Fibroblast of lung (primary cell): ENCODE data around the gene TIMP2. TPM values are rescaled to one million over a fixed set of nuclear protein-coding genes. Genes with fewer than 3 reads are reported as not detected.
A peak's percentile ranks its signal among the peaks of the same experiment; 100 is the strongest.

ENCODE experiments used
- DNase-seq, 2 donors: peaks; one replicate each; pipeline versions ENCODE4 v3.0.0 to v3.0.0-alpha.2; 2010; ENCODE audit warnings: low read depth in 2 of 2
- H2AFZ ChIP-seq: 2 replicates; pipeline ENCODE4 v1.5.1; 2012; ENCODE audit warnings: low read length, control low read depth, inconsistent platforms
- H3K27ac ChIP-seq: 2 replicates; pipeline ENCODE4 v1.5.1; 2011; ENCODE audit warnings: low read length, control low read depth; ENCODE audit not compliant: insufficient read depth
- H3K27me3 ChIP-seq: 2 replicates; pipeline ENCODE4 v1.5.1; 2011; ENCODE audit warnings: mild to moderate bottlenecking, low read length; ENCODE audit not compliant: control insufficient read depth, insufficient read depth
- H3K36me3 ChIP-seq: 2 replicates; pipeline ENCODE4 v1.5.1; 2011; ENCODE audit warnings: low read length; ENCODE audit not compliant: control insufficient read depth, insufficient read depth
- H3K4me1 ChIP-seq: 2 replicates; pipeline ENCODE4 v1.5.1; 2011; ENCODE audit warnings: low read length; ENCODE audit not compliant: control insufficient read depth, insufficient read depth; ENCODE audit errors: extremely low read depth
- H3K4me2 ChIP-seq: 2 replicates; pipeline ENCODE4 v1.5.1; 2011; ENCODE audit warnings: low read length, control low read depth; ENCODE audit not compliant: insufficient read depth; ENCODE audit errors: extremely low read depth
- H3K4me3 ChIP-seq, 4 experiments: fragments of 200-600 bp in 1 of 4; sonication (generic) in 1 of 4; replicated peaks in 1 of 4; 2 replicates each; pipeline ENCODE4 v1.5.1; 2011 to 2016; ENCODE audit warnings: low read length in 4 of 4, low read depth in 3 of 4, mild to moderate bottlenecking in 3 of 4, control low read depth in 2 of 4, inconsistent platforms in 1 of 4, mixed read lengths in 1 of 4; ENCODE audit not compliant: insufficient read depth in 1 of 4; ENCODE audit errors: control extremely low read depth in 1 of 4
- H3K79me2 ChIP-seq: 2 replicates; pipeline ENCODE4 v1.5.1; 2012; ENCODE audit warnings: mild to moderate bottlenecking, low read length, inconsistent platforms; ENCODE audit not compliant: control insufficient read depth, insufficient read depth
- H3K9ac ChIP-seq: 2 replicates; pipeline ENCODE4 v1.5.1; 2011; ENCODE audit warnings: mild to moderate bottlenecking, low read length, control low read depth; ENCODE audit not compliant: insufficient read depth
- H3K9me3 ChIP-seq: 2 replicates; pipeline ENCODE4 v1.5.1; 2012; ENCODE audit warnings: low read depth, low read length; ENCODE audit not compliant: control insufficient read depth, insufficient read depth
- H4K20me1 ChIP-seq: 2 replicates; pipeline ENCODE4 v1.5.1; 2011; ENCODE audit warnings: low read length; ENCODE audit not compliant: control insufficient read depth, insufficient read depth; ENCODE audit errors: extremely low read depth
- EZH2 ChIP-seq: IDR thresholded peaks from 2 replicates; pipeline ENCODE4 v1.5.1; 2012; ENCODE audit warnings: low read length, control low read depth, mild to moderate bottlenecking; ENCODE audit errors: missing control alignments
- polyA plus RNA-seq, 2 donors: library from polyadenylated mRNA; depleted of rRNA in 1 of 2; stranded (reverse) in 1 of 2; unstranded in 1 of 2; fragments of >200 nt; gene quantifications; 2 replicates each; pipeline ENCODE4 v1.2.1, GENCODE V29; 2011 to 2012; ENCODE audit warnings: missing spikeins in 1 of 2
- total RNA-seq: library from RNA; depleted of rRNA; stranded (reverse); fragments of >200 nt; gene quantifications from 2 replicates; pipeline ENCODE4 v1.2.1, GENCODE V29; 2014
- TF ChIP-seq, protein P1 (sequence below), 2 donors: IDR thresholded peaks in 1 of 2; conservative IDR thresholded peaks in 1 of 2; 1 replicate in 1 of 2; 2 replicates in 1 of 2; pipeline ENCODE4 v1.5.1; 2011 to 2012; ENCODE audit warnings: low read length in 2 of 2, control low read depth in 1 of 2, inconsistent platforms in 1 of 2, low read depth in 1 of 2, mild to moderate bottlenecking in 1 of 2

TIMP2 gene
- total and polyA plus RNA-seq, 2 donors (not counting 1 experiment from before 2014, with no cell fraction given) = 155 to 745 TPM

DNA sequence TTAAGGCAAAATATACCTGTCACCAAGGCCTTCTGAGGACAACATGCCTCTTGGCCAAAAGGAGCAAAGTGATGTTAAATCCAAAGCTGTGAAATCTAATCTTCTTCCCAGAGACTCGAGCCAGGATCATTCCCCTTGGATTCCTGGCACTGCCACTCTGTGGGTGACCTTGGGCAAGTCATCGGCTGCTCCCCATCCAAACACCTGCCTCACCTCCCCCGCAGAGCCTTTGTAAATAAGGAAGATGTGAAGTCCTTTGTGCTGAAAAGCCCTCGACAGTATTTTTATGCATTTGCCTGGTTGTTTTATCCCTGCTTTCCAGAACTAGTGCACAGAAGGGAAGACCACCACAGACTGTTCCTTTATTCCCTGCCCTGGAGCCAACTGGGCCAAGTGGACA is 16.8 kb downstream of the TIMP2 start:
- DNase-seq = no peak
- Histone ChIP-seq H3K27me3 (no peaks in the 10 kb centered on the region), H3K9me3 (no peaks in the 10 kb centered on the region), H3K4me3 (no peak overlapping the region), H3K36me3 (peaks cover 7% of the 10 kb centered on the region), H3K4me1 (peaks cover 9% of the 10 kb centered on the region), H3K27ac (no peak overlapping the region), H3K4me2 (no peak overlapping the region), H2AFZ (no peak overlapping the region), H3K9ac (no peak overlapping the region), H3K79me2 (peaks cover 96% of the 10 kb centered on the region), H4K20me1 (peaks cover 2% of the 10 kb centered on the region)
- no peak for TF ChIP-seq EZH2
- TF ChIP-seq, protein P1, sequence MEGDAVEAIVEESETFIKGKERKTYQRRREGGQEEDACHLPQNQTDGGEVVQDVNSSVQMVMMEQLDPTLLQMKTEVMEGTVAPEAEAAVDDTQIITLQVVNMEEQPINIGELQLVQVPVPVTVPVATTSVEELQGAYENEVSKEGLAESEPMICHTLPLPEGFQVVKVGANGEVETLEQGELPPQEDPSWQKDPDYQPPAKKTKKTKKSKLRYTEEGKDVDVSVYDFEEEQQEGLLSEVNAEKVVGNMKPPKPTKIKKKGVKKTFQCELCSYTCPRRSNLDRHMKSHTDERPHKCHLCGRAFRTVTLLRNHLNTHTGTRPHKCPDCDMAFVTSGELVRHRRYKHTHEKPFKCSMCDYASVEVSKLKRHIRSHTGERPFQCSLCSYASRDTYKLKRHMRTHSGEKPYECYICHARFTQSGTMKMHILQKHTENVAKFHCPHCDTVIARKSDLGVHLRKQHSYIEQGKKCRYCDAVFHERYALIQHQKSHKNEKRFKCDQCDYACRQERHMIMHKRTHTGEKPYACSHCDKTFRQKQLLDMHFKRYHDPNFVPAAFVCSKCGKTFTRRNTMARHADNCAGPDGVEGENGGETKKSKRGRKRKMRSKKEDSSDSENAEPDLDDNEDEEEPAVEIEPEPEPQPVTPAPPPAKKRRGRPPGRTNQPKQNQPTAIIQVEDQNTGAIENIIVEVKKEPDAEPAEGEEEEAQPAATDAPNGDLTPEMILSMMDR (conservative IDR thresholded peaks at IDR 0.05 in 1 of 2, IDR thresholded peaks at IDR 0.05 in 1 of 2; ENCODE audit: low read depth in 1 of 2, low read length in 2 of 2) = no peak

DNA sequence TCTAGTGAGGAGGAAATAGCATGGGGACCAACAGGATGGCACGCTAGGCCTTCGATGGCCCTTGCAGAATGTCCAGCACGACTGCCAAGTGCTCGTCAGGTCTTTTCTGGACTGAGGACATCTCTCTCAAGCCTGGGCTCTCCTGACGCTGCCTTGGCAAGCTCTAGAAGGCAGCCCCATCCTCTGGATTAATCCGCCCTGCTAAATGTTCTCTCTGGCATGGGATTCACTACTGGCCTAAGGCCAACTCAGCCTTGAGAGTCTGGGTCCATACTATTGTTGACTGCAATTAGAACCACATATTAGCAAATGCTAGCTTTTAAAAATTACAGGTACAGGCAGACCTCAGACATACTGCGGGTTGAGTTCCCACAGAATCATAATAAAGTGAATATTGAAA is 19.6 kb downstream of the TIMP2 start:
- Histone ChIP-seq H3K27ac (peak overlapping the region; percentile 23), H3K79me2 (peaks cover 96% of the 10 kb centered on the region), H3K4me2 (no peak overlapping the region), H3K27me3 (no peaks in the 10 kb centered on the region), H3K9ac (no peak overlapping the region), H3K4me1 (peaks cover 7% of the 10 kb centered on the region), H2AFZ (no peak overlapping the region), H3K36me3 (peaks cover 20% of the 10 kb centered on the region), H3K4me3 (no peak overlapping the region), H4K20me1 (peaks cover 2% of the 10 kb centered on the region), H3K9me3 (no peaks in the 10 kb centered on the region)
- no peak for TF ChIP-seq EZH2
- TF ChIP-seq, protein P1 (conservative IDR thresholded peaks at IDR 0.05 in 1 of 2, IDR thresholded peaks at IDR 0.05 in 1 of 2; ENCODE audit: low read depth in 1 of 2, low read length in 2 of 2) = no peak
- DNase-seq = no peak

DNA sequence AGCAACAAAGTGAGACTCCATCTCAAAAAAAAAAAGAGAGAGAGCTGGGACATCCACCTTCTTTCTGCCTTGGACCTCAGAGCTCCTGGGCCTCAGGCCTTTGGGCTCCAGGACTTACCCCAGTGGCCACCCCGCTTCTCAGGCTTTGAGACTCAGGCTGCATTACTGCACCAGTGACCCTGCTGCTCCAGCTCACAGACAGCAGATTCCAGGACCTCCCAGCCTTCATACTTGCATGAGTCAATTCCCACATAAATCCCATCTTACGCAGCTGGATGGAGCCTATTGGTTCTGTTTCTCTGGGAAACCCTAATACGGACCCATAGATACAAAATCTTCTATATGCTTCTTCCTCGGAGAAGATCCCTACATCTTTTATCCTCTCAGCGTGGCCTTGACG is 20.1 kb downstream of the TIMP2 start:
- Histone ChIP-seq H4K20me1 (peaks cover 2% of the 10 kb centered on the region), H3K36me3 (peaks cover 21% of the 10 kb centered on the region), H3K4me3 (no peak overlapping the region), H2AFZ (no peak overlapping the region), H3K4me2 (no peak overlapping the region), H3K79me2 (peaks cover 95% of the 10 kb centered on the region), H3K4me1 (peaks cover 7% of the 10 kb centered on the region), H3K9ac (no peak overlapping the region), H3K27me3 (no peaks in the 10 kb centered on the region), H3K27ac (no peak overlapping the region), H3K9me3 (no peaks in the 10 kb centered on the region)
- DNase-seq = peak in 1 of 2 donors; percentile 46
- TF ChIP-seq, protein P1 (conservative IDR thresholded peaks at IDR 0.05 in 1 of 2, IDR thresholded peaks at IDR 0.05 in 1 of 2; ENCODE audit: low read depth in 1 of 2, low read length in 2 of 2) = no peak
- TF ChIP-seq EZH2 = no peak
